T-cell (primary cell): ENCODE measurements around the gene CIDEA. TPM values are rescaled to one million over a fixed set of nuclear protein-coding genes. Genes with fewer than 3 reads are reported as not detected.
A peak's percentile ranks its signal among the peaks of the same experiment; 100 is the strongest.
"Not testable (repeated sequence)": the region's sequence is repeated elsewhere in the genome, so short reads cannot be mapped to it uniquely, and the experiment has no call there.

Experiments used
- ATAC-seq, 4 experiments: fragments of 200-7000 bp in 3 of 4; fragments of 150-1000 bp in 1 of 4; cut with Tn5 transposase; replicated peaks in 1 of 4; 1 replicate in 3 of 4; 2 replicates in 1 of 4; pipeline ENCODE4 v1.10.0; 2021; ENCODE audit warnings: moderate library complexity in 3 of 4, mild to moderate bottlenecking in 2 of 4, moderate number of reproducible peaks in 1 of 4
- CTCF ChIA-PET, 2 donors: fragments of 300-600 bp; sonication (Branson Sonifier 250); formaldehyde crosslinking; loops; one replicate each; lab custom pipeline; 2022; ENCODE audit warnings: antibody characterized with exemption in 2 of 2; lab: Charles Lee
- POLR2A ChIA-PET, 2 donors: fragments of 300-600 bp; sonication (Branson Sonifier 250); formaldehyde crosslinking; loops; one replicate each; lab custom pipeline; 2022; ENCODE audit warnings: antibody characterized with exemption in 2 of 2; lab: Charles Lee
- DNase-seq, 35 experiments: peaks; one replicate each; pipeline versions ENCODE4 v3.0.0 to v3.0.0-alpha.2; 2013 to 2023
- H3K27ac ChIP-seq: one replicate; pipeline ENCODE4 v1.5.1; 2013; ENCODE audit warnings: low read length
- H3K27me3 ChIP-seq, 2 experiments: replicated peaks in 1 of 2; 1 replicate in 1 of 2; 2 replicates in 1 of 2; pipeline versions ENCODE4 v1.6.1 to v1.7.0; 2013; ENCODE audit warnings: low read length in 1 of 2, mixed read lengths in 1 of 2; ENCODE audit not compliant: control insufficient read depth in 2 of 2, insufficient read depth in 2 of 2; ENCODE audit errors: extremely low read depth in 1 of 2
- H3K36me3 ChIP-seq, 2 donors: 1 replicate in 1 of 2; 2 replicates in 1 of 2; pipeline versions ENCODE4 v1.6.1 to v1.7.0; 2013; ENCODE audit warnings: low read length in 1 of 2; ENCODE audit not compliant: control insufficient read depth in 2 of 2, insufficient read depth in 1 of 2; ENCODE audit errors: extremely low read depth in 1 of 2
- H3K4me1 ChIP-seq, 2 experiments: 1 replicate in 1 of 2; 2 replicates in 1 of 2; pipeline versions ENCODE4 v1.6.1 to v1.7.0; 2013; ENCODE audit warnings: low read length in 2 of 2, mixed read lengths in 1 of 2; ENCODE audit not compliant: insufficient read depth in 2 of 2, control insufficient read depth in 1 of 2; ENCODE audit errors: extremely low read depth in 1 of 2
- H3K4me3 ChIP-seq, 2 donors: 1 replicate in 1 of 2; 2 replicates in 1 of 2; pipeline versions ENCODE4 v1.5.1 to v1.7.0; 2013; ENCODE audit warnings: mild to moderate bottlenecking in 2 of 2, low read length in 1 of 2, moderate library complexity in 1 of 2; ENCODE audit not compliant: control insufficient read depth in 1 of 2; ENCODE audit errors: extremely low read depth in 1 of 2
- H3K9me3 ChIP-seq: 2 replicates; pipeline ENCODE4 v1.7.0; 2013
- H3K27ac Mint-ChIP-seq, 2 donors: one replicate each; pipeline ENCODE4 v1.8.0; 2020 to 2021; ENCODE audit warnings: mild to moderate bottlenecking in 2 of 2, mixed read lengths in 2 of 2
- H3K27me3 Mint-ChIP-seq, 2 donors: one replicate each; pipeline ENCODE4 v1.8.0; 2021 to 2022; ENCODE audit warnings: mixed read lengths in 2 of 2
- H3K36me3 Mint-ChIP-seq: one replicate; pipeline ENCODE4 v1.8.0; 2021; ENCODE audit warnings: mixed read lengths
- H3K4me1 Mint-ChIP-seq, 3 donors: one replicate each; pipeline ENCODE4 v1.8.0; 2020 to 2022; ENCODE audit warnings: mixed read lengths in 3 of 3, mild to moderate bottlenecking in 1 of 3
- H3K4me3 Mint-ChIP-seq, 3 donors: one replicate each; pipeline ENCODE4 v1.8.0; 2020 to 2022; ENCODE audit warnings: mild to moderate bottlenecking in 3 of 3, mixed read lengths in 3 of 3, moderate library complexity in 3 of 3
- H3K9me3 Mint-ChIP-seq, 3 donors: one replicate each; pipeline ENCODE4 v1.8.0; 2020 to 2022; ENCODE audit warnings: mixed read lengths in 3 of 3
- WGBS: methylation state at CpG from one replicate; pipeline ENCODE4 v1.1.5; 2013; ENCODE audit warnings: missing lambda C conversion rate; ENCODE audit not compliant: insufficient coverage; 5-methylcytosine and 5-hydroxymethylcytosine counted together
- total RNA-seq, 35 experiments: library from RNA in 6 of 35; stranded (reverse) in 6 of 35; fragments of 120-200 nt in 1 of 35; gene quantifications; one replicate each; pipeline versions ENCODE4 v1.2.1 to v1.2.4 and lab custom pipeline; 2013 to 2026

Gene CIDEA
- total RNA-seq, 5 donors from 2014 or later (not counting 1 experiment from before 2014, with no cell fraction given), result not detected

- Histone ChIP-seq H3K9me3 (no peaks in the 10 kb centered on the region), H3K27ac (no peak overlapping the region), H3K27me3 (peaks cover 0 to 24% of the 10 kb centered on the region in 2 experiments), H3K4me3 (no peak overlapping the region), H3K36me3 (no peaks in the 10 kb centered on the region), H3K4me1 (peaks cover 0 to 6% of the 10 kb centered on the region in 2 experiments)
- Mint-ChIP-seq H3K9me3 (no peaks in the 10 kb centered on the region), H3K4me3 (no peak overlapping the region), H3K27me3 (peaks cover 15 to 31% of the 10 kb centered on the region in 2 donors), H3K36me3 (no peaks in the 10 kb centered on the region), H3K27ac (no peak overlapping the region), H3K4me1 (no peaks in the 10 kb centered on the region)
- CTCF ChIA-PET, result interaction anchor here in 1 of 2 donors (0.7 kb wide), 1 partner anchor 299 kb away, joined by 5 read pairs; no protein-coding TSS in a partner anchor
- WGBS, result 35% methylated on average over 27 of the region's 33 CpGs
- POLR2A ChIA-PET, result no interaction called here
- DNase-seq (peak in 34 of 35 experiments; percentile 4 to 63 (median 42)), ATAC-seq (peak; percentile 68 to 81 (median 74))
Measured at GRCh38 chr18:12236934-12237832, 17.0 kb upstream of the CIDEA start.

GRCh38 chr18:12238826-12239225 is 15.3 kb upstream of the CIDEA start:
- H3K4me3 ChIP-seq, result no peak overlapping the region
- 88% methylated on average over 1 of the region's 3 CpGs for WGBS
- Mint-ChIP-seq H3K27me3 (peaks cover 16 to 27% of the 10 kb centered on the region in 2 donors), H3K4me1 (no peaks in the 10 kb centered on the region), H3K27ac (no peak overlapping the region), H3K36me3 (no peaks in the 10 kb centered on the region), H3K4me3 (no peak overlapping the region), H3K9me3 (no peaks in the 10 kb centered on the region)
- no peaks in the 10 kb centered on the region for H3K9me3 ChIP-seq
- ATAC-seq (no peak), DNase-seq (no peak)
- H3K27ac ChIP-seq, result no peak overlapping the region
- no peaks in the 10 kb centered on the region for H3K36me3 ChIP-seq
- peaks cover 0 to 6% of the 10 kb centered on the region in 2 experiments for H3K4me1 ChIP-seq
- POLR2A ChIA-PET, result no interaction called here
- peaks cover 0 to 21% of the 10 kb centered on the region in 2 experiments for H3K27me3 ChIP-seq
- CTCF ChIA-PET, result no interaction called here

- 62% methylated on average over 4 of the region's 6 CpGs for WGBS
- no peak overlapping the region for H3K4me3 Mint-ChIP-seq
- H3K9me3 ChIP-seq, result no peaks in the 10 kb centered on the region
- ATAC-seq (no peak), DNase-seq (no peak)
- no peaks in the 10 kb centered on the region for H3K9me3 Mint-ChIP-seq
- ChIA-PET CTCF (no interaction called here), POLR2A (no interaction called here)
- no peaks in the 10 kb centered on the region for H3K36me3 Mint-ChIP-seq
- H3K27ac Mint-ChIP-seq, result no peak overlapping the region
- no peak overlapping the region for H3K27ac ChIP-seq
- peaks cover 0 to 17% of the 10 kb centered on the region in 2 experiments for H3K27me3 ChIP-seq
- H3K4me1 Mint-ChIP-seq, result no peaks in the 10 kb centered on the region
- H3K4me1 ChIP-seq, result peaks cover 0 to 6% of the 10 kb centered on the region in 2 experiments
- H3K36me3 ChIP-seq, result no peaks in the 10 kb centered on the region
- peaks cover 14 to 27% of the 10 kb centered on the region in 2 donors for H3K27me3 Mint-ChIP-seq
- H3K4me3 ChIP-seq, result no peak overlapping the region
Measured at GRCh38 chr18:12239431-12239830, 14.7 kb upstream of the CIDEA start.

DNA sequence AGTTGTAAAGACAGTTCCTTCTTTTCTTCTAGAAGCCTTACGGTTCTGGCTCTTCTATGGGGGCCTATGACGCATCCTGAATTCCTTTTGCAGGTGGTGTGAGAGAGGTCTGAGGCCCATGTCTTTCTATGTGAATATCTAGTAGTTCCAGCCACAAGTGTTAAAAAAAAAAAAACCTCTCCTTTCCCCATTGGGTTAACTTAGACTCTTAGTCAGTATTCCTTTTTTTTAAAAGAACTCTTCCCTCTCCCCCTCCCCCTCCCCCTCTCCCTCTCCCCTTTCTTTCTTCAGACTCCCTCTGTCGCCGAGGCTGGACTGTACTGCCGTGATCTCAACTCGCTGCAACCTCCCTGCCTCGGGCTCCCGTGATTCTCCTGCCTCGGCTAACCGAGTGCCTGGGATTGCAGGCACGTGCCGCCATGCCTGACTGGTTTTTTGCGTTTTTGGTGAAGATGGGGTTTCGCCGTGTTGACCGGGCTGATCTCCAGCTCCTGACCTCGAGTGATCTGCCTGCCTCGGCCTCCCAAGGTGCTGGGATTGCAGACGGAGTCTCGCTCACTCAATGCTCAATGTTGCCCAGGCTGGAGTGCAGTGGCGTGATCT is 11.4 kb upstream of the CIDEA start:
- ATAC-seq (no peak), DNase-seq (no peak)
- no peak overlapping the region for H3K4me3 Mint-ChIP-seq
- no peaks in the 10 kb centered on the region for H3K4me1 ChIP-seq
- H3K9me3 Mint-ChIP-seq, result no peaks in the 10 kb centered on the region
- no peaks in the 10 kb centered on the region for H3K36me3 ChIP-seq
- no peak overlapping the region for H3K4me3 ChIP-seq
- H3K27ac ChIP-seq, result no peak overlapping the region
- ChIA-PET POLR2A (no interaction called here), CTCF (interaction anchor here in 1 of 2 donors (0.7 kb wide), 1 partner anchor 10 kb away, joined by 3 read pairs; no protein-coding TSS in a partner anchor)
- no peak overlapping the region for H3K27ac Mint-ChIP-seq
- H3K36me3 Mint-ChIP-seq, result no peaks in the 10 kb centered on the region
- peaks cover 15 to 23% of the 10 kb centered on the region in 2 donors for H3K27me3 Mint-ChIP-seq
- H3K27me3 ChIP-seq, result peaks cover 0 to 17% of the 10 kb centered on the region in 2 experiments
- WGBS, result 94% methylated on average over 3 of the region's 21 CpGs
- H3K4me1 Mint-ChIP-seq, result no peaks in the 10 kb centered on the region
- no peaks in the 10 kb centered on the region for H3K9me3 ChIP-seq

GRCh38 chr18:12243272-12243671 is 10.9 kb upstream of the CIDEA start:
- H3K4me3 ChIP-seq, POLR2A ChIA-PET, H3K4me3 Mint-ChIP-seq, H3K27ac Mint-ChIP-seq, H3K27ac ChIP-seq, H3K9me3 ChIP-seq, H3K36me3 ChIP-seq, DNase-seq, H3K4me1 Mint-ChIP-seq, H3K9me3 Mint-ChIP-seq, H3K36me3 Mint-ChIP-seq, CTCF ChIA-PET, H3K4me1 ChIP-seq, ATAC-seq: not testable (repeated sequence)
- WGBS, result 94% methylated on average over 19 of the region's 25 CpGs
- H3K27me3 ChIP-seq, result peaks cover 0 to 17% of the 10 kb centered on the region in 2 experiments
- H3K27me3 Mint-ChIP-seq, result peaks cover 17 to 20% of the 10 kb centered on the region in 2 donors

DNA sequence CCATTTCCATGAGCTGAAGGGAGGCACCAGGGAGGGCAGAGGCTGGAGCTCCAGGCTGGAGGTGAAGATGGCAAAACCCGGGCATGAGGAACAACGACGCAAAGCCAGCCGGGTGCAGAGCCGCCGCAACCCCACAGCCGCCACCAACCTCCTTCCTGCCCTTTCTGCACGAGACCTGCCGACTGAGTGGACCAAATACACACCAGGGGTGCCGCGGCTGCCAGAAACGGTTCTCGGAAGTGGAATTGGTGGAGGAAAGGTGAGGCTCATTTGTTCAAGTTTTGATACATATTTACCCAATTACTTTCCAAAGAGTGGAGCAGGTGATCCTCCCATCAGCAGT is 8.4 kb upstream of the CIDEA start:
- Histone ChIP-seq H3K9me3 (no peaks in the 10 kb centered on the region), H3K36me3 (no peaks in the 10 kb centered on the region), H3K27me3 (peaks cover 1 to 21% of the 10 kb centered on the region in 2 experiments), H3K4me3 (no peak overlapping the region), H3K4me1 (no peaks in the 10 kb centered on the region), H3K27ac (no peak overlapping the region)
- H3K4me3 Mint-ChIP-seq, result no peak overlapping the region
- WGBS, result no CpG with 5 or more reads among the region's 13 CpGs
- DNase-seq (no peak), ATAC-seq (no peak)
- peaks cover 26 to 31% of the 10 kb centered on the region in 2 donors for H3K27me3 Mint-ChIP-seq
- H3K9me3 Mint-ChIP-seq, result no peaks in the 10 kb centered on the region
- CTCF ChIA-PET, result no interaction called here
- POLR2A ChIA-PET, result no interaction called here
- no peak overlapping the region for H3K27ac Mint-ChIP-seq
- no peaks in the 10 kb centered on the region for H3K4me1 Mint-ChIP-seq
- no peaks in the 10 kb centered on the region for H3K36me3 Mint-ChIP-seq
